ENCODE measurements around the gene TBC1D13. TPM values are rescaled to one million over a fixed set of nuclear protein-coding genes. Genes with fewer than 3 reads are reported as not detected.

Gene TBC1D13
- polyA plus RNA-seq, 1 experiment = 31.9 TPM

Small RNAs within 50 kb of the gene (small RNA-seq; reads per million reads assigned to genes)
- not detected for gene RF00017 (ENCODE audit: insufficient read length, low read depth, low replicate concordance)

Other genes with a start within 250 kb of the TBC1D13 start
- 201 and 317 TPM in 2 replicates for gene SPTAN1, start 234.7 kb upstream of the TBC1D13 start, polyA plus RNA-seq (2011; rRNA removed)
- gene DYNC2I2, start 130.4 kb upstream of the TBC1D13 start, polyA plus RNA-seq (2011; rRNA removed) = 22.0 and 50.4 TPM in 2 replicates
- gene SET, start 98.0 kb upstream of the TBC1D13 start, polyA plus RNA-seq (2011; rRNA removed) = 51.6 and 130 TPM in 2 replicates
- gene PKN3, start 84.8 kb upstream of the TBC1D13 start, polyA plus RNA-seq (2011; rRNA removed) = 2.8 and 3.4 TPM in 2 replicates
- gene ZDHHC12, start 63.1 kb upstream of the TBC1D13 start, polyA plus RNA-seq (2011; rRNA removed) = 41.6 and 60.0 TPM in 2 replicates
- 41.4 and 64.5 TPM in 2 replicates for gene ZER1, start 15.3 kb upstream of the TBC1D13 start, polyA plus RNA-seq (2011; rRNA removed)
- gene ENDOG, start 31.2 kb downstream of the TBC1D13 start, polyA plus RNA-seq (2011; rRNA removed) = 13.3 and 20.7 TPM in 2 replicates
- 23.7 and 45.8 TPM in 2 replicates for gene SPOUT1, start 42.5 kb downstream of the TBC1D13 start, polyA plus RNA-seq (2011; rRNA removed)
- gene KYAT1, start 94.7 kb downstream of the TBC1D13 start, polyA plus RNA-seq (2011; rRNA removed) = 4.9 and 5.6 TPM in 2 replicates
- 29.6 and 56.2 TPM in 2 replicates for gene LRRC8A, start 94.9 kb downstream of the TBC1D13 start, polyA plus RNA-seq (2011; rRNA removed)
- 15.6 and 18.6 TPM in 2 replicates for gene PHYHD1, start 133.7 kb downstream of the TBC1D13 start, polyA plus RNA-seq (2011; rRNA removed)
- gene DOLK, start 160.3 kb downstream of the TBC1D13 start, polyA plus RNA-seq (2011; rRNA removed) = 37.2 and 47.0 TPM in 2 replicates
- 34.9 and 49.2 TPM in 2 replicates for gene NUP188, start 160.4 kb downstream of the TBC1D13 start, polyA plus RNA-seq (2011; rRNA removed)
- 39.8 and 52.7 TPM in 2 replicates for gene SH3GLB2, start 241.1 kb downstream of the TBC1D13 start, polyA plus RNA-seq (2011; rRNA removed)
- gene MIGA2, start 249.4 kb downstream of the TBC1D13 start, polyA plus RNA-seq (2011; rRNA removed) = 11.5 and 23.7 TPM in 2 replicates

All from BJ (cell line).